ENCODE results near the gene ZNF117.
A peak's percentile ranks its signal among the peaks of the same experiment; 100 is the strongest.
"Not testable (repeated sequence)": the region's sequence is repeated elsewhere in the genome, so short reads cannot be mapped to it uniquely, and the experiment has no call there.

ZNF117 gene

GRCh38 chr7:64990936-64991335, at the start of gene ZNF117:
Gene ZNF117, minus strand, starts transcription at chr7:64991036.
- DNase-seq: no peak

DNA sequence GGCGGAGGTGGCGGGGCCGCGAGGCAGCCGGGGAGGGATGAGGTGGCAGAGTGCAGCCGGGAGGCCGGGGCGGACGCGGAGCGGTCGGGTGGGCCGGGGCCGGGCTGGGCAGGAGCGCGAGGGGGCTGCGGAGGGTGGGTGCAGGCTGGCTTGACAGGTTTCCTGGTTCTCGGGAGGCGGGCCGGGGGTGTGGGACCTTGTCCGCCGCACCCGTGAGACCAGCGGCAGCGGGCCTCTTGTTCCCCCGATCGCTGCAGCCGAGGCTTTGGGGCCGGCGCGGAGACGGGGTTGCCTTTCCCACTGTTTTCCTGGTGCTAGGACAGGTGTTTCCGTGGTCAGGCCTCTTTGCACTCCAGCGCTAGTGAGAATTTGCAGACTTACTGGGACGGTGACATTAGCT, 47.9 kb upstream of the ZNF117 start:
- DNase-seq: not testable (repeated sequence)

DNA sequence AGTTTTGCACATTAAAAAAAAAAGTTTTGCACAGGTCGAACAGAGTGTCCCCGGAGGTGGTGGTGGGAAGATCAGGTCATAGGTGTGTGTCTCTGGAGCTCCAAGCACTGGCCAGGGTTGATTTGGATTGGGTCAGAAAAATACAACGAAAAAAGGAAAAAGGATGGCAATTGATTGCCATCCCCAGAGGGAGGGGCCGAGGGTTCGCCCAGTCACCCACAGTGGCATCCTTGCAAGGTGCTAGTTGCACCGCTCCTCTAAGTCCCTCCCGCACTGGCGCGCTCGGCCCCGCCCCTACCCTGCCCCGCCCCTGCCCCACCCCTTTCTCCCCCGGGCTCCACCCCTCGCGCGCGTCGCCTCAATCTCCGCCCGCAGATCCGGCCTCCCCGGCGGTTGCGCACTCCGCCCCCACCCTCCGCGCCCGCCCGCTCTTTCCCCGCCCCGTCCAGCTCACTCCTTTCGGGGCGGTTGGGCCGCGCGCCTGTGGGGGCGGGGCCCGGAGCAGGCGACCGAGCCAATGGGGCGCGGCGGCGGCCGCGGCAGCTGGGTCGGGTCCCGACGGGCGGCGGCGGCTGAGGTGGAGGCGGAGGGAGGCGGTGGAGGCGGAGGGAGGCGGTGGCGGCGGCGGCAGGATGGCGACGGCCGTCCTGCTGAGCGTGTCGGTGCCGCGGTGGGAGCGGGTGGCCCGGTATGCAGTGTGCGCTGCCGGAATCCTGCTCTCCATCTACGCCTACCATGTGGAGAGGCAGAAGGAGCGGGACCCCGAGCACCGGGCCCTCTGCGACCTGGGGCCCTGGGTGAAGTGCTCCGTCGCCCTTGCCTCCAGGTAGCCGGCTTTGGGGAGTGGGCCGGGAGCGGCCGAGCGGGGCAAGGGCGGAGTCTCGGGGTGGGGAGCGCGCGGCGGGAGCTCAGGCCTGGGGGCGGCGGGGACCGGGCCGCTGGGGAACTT, 47.2 kb upstream of the ZNF117 start:
- DNase-seq: peak; percentile 77

DNA sequence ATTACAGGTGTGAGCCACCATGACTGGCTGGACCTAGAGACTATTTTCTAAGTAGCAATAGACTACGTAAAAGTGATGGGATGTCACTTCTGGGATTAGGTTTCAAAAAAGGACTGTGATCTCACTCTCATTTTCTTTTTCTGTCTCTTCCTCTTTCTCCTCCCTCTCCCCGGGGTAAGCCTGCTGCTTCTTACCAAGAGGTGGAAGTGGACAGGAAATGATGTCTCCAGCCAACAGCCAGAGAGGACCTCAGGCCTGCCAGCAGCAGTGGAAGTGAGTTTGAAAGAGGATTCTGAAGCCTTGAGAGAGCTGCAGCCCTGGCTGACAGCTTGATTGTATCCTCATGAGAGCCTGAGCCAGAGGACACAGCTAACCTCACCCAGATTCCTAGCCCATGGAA, 45.7 kb upstream of the ZNF117 start:
- not testable (repeated sequence) for DNase-seq

DNA sequence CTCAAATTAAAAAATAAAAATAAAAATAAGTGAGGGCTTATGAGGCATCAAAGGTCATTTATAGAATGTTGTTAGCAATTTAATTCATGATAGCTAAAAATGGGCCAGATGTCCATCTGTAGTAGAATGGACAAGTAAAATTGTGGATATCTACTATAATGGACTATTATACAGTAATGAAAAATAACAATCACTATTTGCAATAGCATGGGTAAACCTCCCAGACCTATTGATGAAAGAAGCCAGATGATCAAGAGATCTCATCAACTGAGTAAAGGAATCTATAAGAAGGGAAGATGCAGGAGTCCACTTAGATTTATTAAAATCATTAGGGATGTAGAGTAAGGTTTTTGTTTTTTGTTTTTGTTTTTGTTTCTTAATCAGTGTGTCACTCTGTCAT, 44.6 kb upstream of the ZNF117 start:
- not testable (repeated sequence) for DNase-seq

- DNase-seq: not testable (repeated sequence)
These were observed 43.4 kb upstream of the ZNF117 start for GRCh38 chr7:65034120-65034782.

DNA sequence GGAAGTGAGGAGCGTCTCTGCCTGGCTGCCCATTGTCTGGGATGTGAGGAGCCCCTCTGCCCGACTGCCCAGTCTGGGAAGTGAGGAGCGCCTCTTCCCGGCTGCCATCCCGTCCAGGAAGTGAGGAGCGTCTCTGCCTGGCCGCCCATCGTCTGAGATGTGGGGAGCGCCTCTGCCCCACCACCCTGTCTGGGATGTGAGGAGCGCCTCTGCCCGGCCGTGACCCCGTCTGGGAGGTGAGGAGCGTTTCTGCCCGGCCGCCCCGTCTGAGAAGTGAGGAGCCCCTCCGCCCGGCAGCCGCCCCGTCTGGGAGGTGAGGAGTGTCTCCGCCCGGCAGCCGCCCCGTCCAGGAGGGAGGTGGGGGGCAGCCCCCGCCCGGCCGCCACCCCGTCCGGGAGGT, 42.6 kb upstream of the ZNF117 start:
- not testable (repeated sequence) for DNase-seq

DNA sequence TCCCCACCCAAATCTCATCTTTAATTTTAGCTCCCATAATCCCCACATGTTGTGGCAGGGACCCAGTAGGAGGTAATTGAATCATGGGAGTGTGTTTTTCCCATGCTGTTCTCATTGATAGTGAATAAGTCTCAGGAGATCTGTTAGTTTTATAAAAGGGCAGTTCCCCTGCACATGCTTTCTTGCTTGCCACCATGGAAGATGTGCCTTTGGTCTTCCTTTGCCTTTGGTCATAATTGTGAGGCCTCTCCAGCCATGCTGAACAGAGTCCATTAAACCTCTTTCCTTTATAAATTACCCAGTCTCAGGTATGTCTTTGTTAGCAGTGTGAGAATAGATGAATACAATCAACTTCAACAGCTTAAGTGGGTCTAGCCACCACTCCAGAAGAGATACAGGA, 34.2 kb upstream of the ZNF117 start:
- not testable (repeated sequence) for DNase-seq

GRCh38 chr7:65020978-65021377, 30.1 kb upstream of the ZNF117 start:
- not testable (repeated sequence) for DNase-seq

GRCh38 chr7:65009881-65010280, 19.0 kb upstream of the ZNF117 start:
- DNase-seq: not testable (repeated sequence)

GRCh38 chr7:65009394-65009793, 18.6 kb upstream of the ZNF117 start:
- not testable (repeated sequence) for DNase-seq

GRCh38 chr7:65007036-65007435, 16.2 kb upstream of the ZNF117 start:
- DNase-seq: not testable (repeated sequence)

DNA sequence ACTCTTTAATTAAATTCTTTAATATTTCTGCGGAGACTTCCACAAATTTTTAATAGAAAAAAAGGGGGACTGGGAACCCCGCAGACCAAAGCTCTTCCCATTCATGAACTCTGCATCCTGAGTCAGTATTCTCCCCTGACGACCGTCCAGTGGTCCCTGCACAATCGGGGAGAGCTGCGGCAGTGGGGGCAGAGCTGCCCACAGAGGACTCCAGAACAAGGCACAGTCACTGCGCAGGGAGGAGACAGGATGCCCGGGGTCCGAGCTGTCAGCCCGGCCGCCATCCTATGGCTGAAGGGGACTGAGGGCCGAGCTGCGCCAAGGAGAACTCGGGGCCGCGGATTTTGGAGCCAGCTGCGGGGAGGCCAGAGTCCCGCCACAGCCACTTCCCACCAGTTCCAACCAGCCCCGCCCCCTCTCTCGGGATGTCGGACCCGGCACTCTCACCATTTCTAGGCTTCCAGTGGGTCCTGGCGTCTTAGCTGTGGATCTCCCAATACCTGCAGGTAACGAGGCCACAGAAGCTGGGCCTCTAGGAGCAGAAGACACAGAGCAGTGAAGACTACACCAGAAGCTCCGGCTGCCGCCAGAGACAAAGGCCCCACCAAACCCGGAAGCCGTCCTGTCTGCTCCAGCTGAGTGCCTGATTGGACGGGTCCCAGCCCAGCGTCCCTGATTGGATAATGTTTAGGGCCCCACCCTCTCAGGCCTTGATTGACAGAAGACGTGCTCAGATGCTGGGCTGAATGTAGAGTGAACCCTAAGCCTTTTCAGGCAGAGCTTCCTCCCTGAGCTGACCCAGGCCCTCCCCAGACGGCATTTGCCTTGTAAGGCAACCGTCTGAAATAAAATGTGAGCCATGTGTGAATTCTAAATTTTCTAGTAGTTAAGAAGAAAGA, 15.5 kb upstream of the ZNF117 start, which contains the start of gene ERV3-1:
Gene ERV3-1 (minus strand): TSS at position 594 of the 899 bp plus-strand sequence. CDS start 13,661 bp downstream, outside the sequence.
- DNase-seq: peak; percentile 98

GRCh38 chr7:65004575-65004974, 13.7 kb upstream of the ZNF117 start:
- no peak for DNase-seq

- DNase-seq: no peak
These were observed 12.2 kb upstream of the ZNF117 start for GRCh38 chr7:65002972-65003585.

DNA sequence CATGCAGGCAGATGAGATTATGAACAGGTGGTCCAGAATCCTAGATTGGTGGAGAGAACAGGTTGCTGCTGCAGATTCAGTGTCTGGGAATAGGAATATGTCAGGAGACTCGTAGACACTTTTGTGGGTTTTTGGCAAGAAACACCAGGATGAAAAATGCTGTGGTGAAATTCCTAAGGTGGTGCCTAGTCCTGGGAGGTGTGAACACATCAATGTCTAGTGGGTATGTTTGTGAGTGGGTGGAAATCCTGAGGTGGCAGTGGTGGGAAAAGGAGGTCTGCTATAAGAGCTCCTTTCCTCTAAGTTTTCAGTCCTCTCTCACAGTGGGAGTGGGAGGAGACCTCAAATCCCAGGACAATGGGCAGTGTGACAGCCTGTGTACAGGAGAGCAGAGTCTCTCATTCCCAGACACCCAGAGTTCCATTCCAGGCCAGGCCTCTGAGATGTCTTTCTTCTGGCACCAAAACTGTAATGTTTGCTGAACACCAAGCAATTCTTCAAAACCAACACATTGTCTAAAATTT, 10.5 kb upstream of the ZNF117 start:
- DNase-seq: no peak

- DNase-seq: no peak
These were observed 8.5 kb upstream of the ZNF117 start for GRCh38 chr7:64999165-65000004.

DNA sequence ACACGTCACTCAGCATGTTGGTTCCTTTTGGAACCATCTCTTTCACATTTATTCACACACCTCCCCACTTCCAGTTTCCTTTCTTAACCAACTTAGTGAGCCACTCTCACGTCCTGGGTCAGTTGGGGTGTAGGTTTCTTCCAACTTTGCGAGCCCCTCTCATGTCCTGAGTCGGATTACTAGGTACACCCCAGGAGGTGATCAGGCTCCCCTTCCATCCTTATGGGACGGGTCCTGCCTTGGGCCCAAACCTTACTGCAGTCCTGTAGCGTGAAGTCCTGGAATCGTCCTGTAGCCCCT, 8.0 kb upstream of the ZNF117 start:
- DNase-seq: no peak

GRCh38 chr7:64997927-64998391, 7.1 kb upstream of the ZNF117 start:
- no peak for DNase-seq

- DNase-seq: no peak
These were observed 6.5 kb upstream of the ZNF117 start for GRCh38 chr7:64997164-64997908.
